Tibial nerve (tissue), 4 donors: ENCODE data around the gene ADCK2. TPM values are rescaled to one million over a fixed set of nuclear protein-coding genes. Genes with fewer than 3 reads are reported as not detected.

Experiments used
- DNase-seq, 2 donors: peaks; one replicate each; pipeline ENCODE4 v3.0.0-alpha.2; 2019; ENCODE audit warnings: low spot score in 2 of 2
- H3K27ac ChIP-seq, 4 donors: fragments of 200-600 bp; sonication (generic) in 3 of 4; one replicate each; pipeline ENCODE4 v1.5.1; 2017 to 2019; ENCODE audit warnings: mild to moderate bottlenecking in 1 of 4
- H3K27me3 ChIP-seq, 2 donors: fragments of 200-600 bp; sonication (generic) in 1 of 2; one replicate each; pipeline versions ENCODE4 v1.5.1 to v1.6.0; 2017 to 2019
- H3K36me3 ChIP-seq, 3 donors: fragments of 200-600 bp; sonication (generic); one replicate each; pipeline ENCODE4 v1.5.1; 2018 to 2019
- H3K4me1 ChIP-seq, 4 donors: fragments of 200-600 bp; sonication (generic) in 3 of 4; one replicate each; pipeline ENCODE4 v1.5.1; 2017 to 2019
- H3K4me3 ChIP-seq, 4 donors: fragments of 200-600 bp; sonication (generic) in 3 of 4; one replicate each; pipeline ENCODE4 v1.5.1; 2017 to 2019; ENCODE audit warnings: mild to moderate bottlenecking in 1 of 4, moderate library complexity in 1 of 4
- H3K9me3 ChIP-seq, 4 donors: fragments of 200-600 bp; sonication (generic) in 3 of 4; one replicate each; pipeline ENCODE4 v1.5.1; 2017 to 2019
- CTCF ChIP-seq, 5 experiments: fragments of 200-600 bp in 3 of 5; fragments of 450-650 bp in 2 of 5; sonication (generic) in 3 of 5; IDR thresholded peaks; one replicate each; pipeline ENCODE4 v1.5.1; 2016 to 2019; ENCODE audit warnings: antibody characterized with exemption in 5 of 5, mild to moderate bottlenecking in 3 of 5, moderate library complexity in 2 of 5
- EP300 ChIP-seq, 2 donors: sonication (generic); formaldehyde crosslinking; IDR thresholded peaks; one replicate each; pipeline ENCODE4 v1.6.1; 2017; ENCODE audit warnings: antibody characterized with exemption in 2 of 2, mild to moderate bottlenecking in 1 of 2
- POLR2A ChIP-seq, 2 donors: fragments of 450-650 bp; IDR thresholded peaks; one replicate each; pipeline ENCODE4 v1.6.1; 2017; ENCODE audit warnings: antibody characterized with exemption in 2 of 2, mild to moderate bottlenecking in 2 of 2, moderate library complexity in 2 of 2
- WGBS, 2 donors: methylation state at CpG; one replicate each; pipeline ENCODE4 v1.1.5; 2018; 5-methylcytosine and 5-hydroxymethylcytosine counted together
- total RNA-seq, 4 donors: library from RNA; depleted of rRNA; stranded (reverse); fragments of >200 nt; gene quantifications; one replicate each; pipeline ENCODE4 v1.1.0, GENCODE V29; 2016

The ADCK2 gene
- total RNA-seq, 4 donors from 2014 or later = 20.7 to 34.5 (median 26.7) TPM

DNA sequence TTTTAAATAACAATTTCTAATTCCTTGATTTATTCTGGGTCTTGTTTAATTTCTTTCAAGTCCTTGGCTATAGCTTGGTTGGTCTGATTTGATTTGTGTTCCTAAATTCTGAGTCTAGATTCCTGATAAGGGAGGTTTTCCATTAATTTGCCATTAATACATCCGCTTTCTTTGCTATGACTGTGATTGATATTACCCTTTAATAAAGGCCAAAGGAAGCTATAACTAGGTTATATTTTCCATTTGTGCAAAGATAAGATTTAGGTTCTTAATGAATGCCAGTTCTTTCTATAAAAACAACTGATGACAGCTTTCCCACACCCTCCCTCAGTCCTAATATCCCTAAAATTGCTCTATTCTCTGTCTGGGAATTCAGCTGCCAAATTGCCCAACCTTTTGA is 52.0 kb downstream of the ADCK2 start:
- Histone ChIP-seq H3K27me3 (no peaks in the 10 kb centered on the region), H3K9me3 (no peaks in the 10 kb centered on the region), H3K27ac (no peak overlapping the region), H3K4me3 (no peak overlapping the region), H3K36me3 (peaks cover 0 to 25% (median 0%) of the 10 kb centered on the region in 3 donors), H3K4me1 (no peaks in the 10 kb centered on the region)
- WGBS, 2 donors = 96 to 98% methylated on average over 1 of the region's 1 CpG
- no peak for DNase-seq
- TF ChIP-seq POLR2A (IDR thresholded peaks at IDR 0.05) = no peak
- TF ChIP-seq CTCF (IDR thresholded peaks at IDR 0.05) = no peak
- TF ChIP-seq EP300 (IDR thresholded peaks at IDR 0.05) = no peak

- no peaks in the 10 kb centered on the region for H3K9me3 ChIP-seq
- H3K27me3 ChIP-seq = no peaks in the 10 kb centered on the region
- H3K4me1 ChIP-seq = no peaks in the 10 kb centered on the region
- TF ChIP-seq CTCF (IDR thresholded peaks at IDR 0.05) = peak in 1 of 5 experiments; percentile 26
- no peak for TF ChIP-seq EP300 (IDR thresholded peaks at IDR 0.05)
- TF ChIP-seq POLR2A (IDR thresholded peaks at IDR 0.05) = no peak
- no peak for DNase-seq
- no peak overlapping the region for H3K27ac ChIP-seq
- peaks cover 0 to 36% (median 0%) of the 10 kb centered on the region in 3 donors for H3K36me3 ChIP-seq
- 67 to 72% methylated on average over 2 of the region's 2 CpGs for WGBS, 2 donors
- H3K4me3 ChIP-seq = no peak overlapping the region
Measured at GRCh38 chr7:140726281-140726680, 53.5 kb downstream of the ADCK2 start.

- DNase-seq = no peak
- peaks cover 0 to 42% (median 0%) of the 10 kb centered on the region in 3 donors for H3K36me3 ChIP-seq
- no peaks in the 10 kb centered on the region for H3K27me3 ChIP-seq
- no peak for TF ChIP-seq CTCF (IDR thresholded peaks at IDR 0.05)
- no peak for TF ChIP-seq POLR2A (IDR thresholded peaks at IDR 0.05)
- no peak for TF ChIP-seq EP300 (IDR thresholded peaks at IDR 0.05)
- no peaks in the 10 kb centered on the region for H3K4me1 ChIP-seq
- 86 to 91% methylated on average over 2 of the region's 2 CpGs for WGBS, 2 donors
- H3K27ac ChIP-seq = no peak overlapping the region
- H3K4me3 ChIP-seq = no peak overlapping the region
- no peaks in the 10 kb centered on the region for H3K9me3 ChIP-seq
Measured at GRCh38 chr7:140732416-140732815, 59.7 kb downstream of the ADCK2 start.

GRCh38 chr7:140734096-140734495 is 61.4 kb downstream of the ADCK2 start:
- TF ChIP-seq POLR2A (IDR thresholded peaks at IDR 0.05) (no peak), CTCF (IDR thresholded peaks at IDR 0.05) (no peak), EP300 (IDR thresholded peaks at IDR 0.05) (no peak)
- Histone ChIP-seq H3K4me1 (no peaks in the 10 kb centered on the region), H3K27me3 (no peaks in the 10 kb centered on the region), H3K9me3 (no peaks in the 10 kb centered on the region), H3K4me3 (no peak overlapping the region), H3K27ac (no peak overlapping the region), H3K36me3 (peaks cover 0 to 56% (median 0%) of the 10 kb centered on the region in 3 donors)
- 65 to 66% methylated on average over 2 of the region's 2 CpGs for WGBS, 2 donors
- DNase-seq = no peak

GRCh38 chr7:140734729-140735128 is 62.0 kb downstream of the ADCK2 start:
- no peaks in the 10 kb centered on the region for H3K4me1 ChIP-seq
- WGBS, 2 donors = 83 to 95% methylated on average over 2 of the region's 2 CpGs
- H3K9me3 ChIP-seq = no peaks in the 10 kb centered on the region
- H3K27ac ChIP-seq = no peak overlapping the region
- no peak overlapping the region for H3K4me3 ChIP-seq
- no peak for DNase-seq
- H3K27me3 ChIP-seq = no peaks in the 10 kb centered on the region
- peaks cover 0 to 57% (median 0%) of the 10 kb centered on the region in 3 donors for H3K36me3 ChIP-seq
- TF ChIP-seq CTCF (IDR thresholded peaks at IDR 0.05) = no peak
